Breast epithelium (tissue), 4 donors: ENCODE measurements around the gene MLC1. TPM values are rescaled to one million over a fixed set of nuclear protein-coding genes. Genes with fewer than 3 reads are reported as not detected.

Experiments
- DNase-seq, 2 donors: peaks; one replicate each; pipeline ENCODE4 v3.0.0-alpha.2; 2019; ENCODE audit warnings: low spot score in 2 of 2
- H3K27ac ChIP-seq, 2 donors: fragments of 200-600 bp; sonication (generic) in 1 of 2; one replicate each; pipeline ENCODE4 v1.5.1; 2016 to 2019; ENCODE audit warnings: mild to moderate bottlenecking in 1 of 2
- H3K27me3 ChIP-seq, 2 donors: fragments of 200-600 bp; sonication (generic) in 1 of 2; one replicate each; pipeline versions ENCODE4 v1.5.1 to v1.6.0; 2017 to 2019; ENCODE audit warnings: control low read depth in 1 of 2, mild to moderate bottlenecking in 1 of 2
- H3K36me3 ChIP-seq: fragments of 200-600 bp; one replicate; pipeline ENCODE4 v1.5.1; 2019
- H3K4me1 ChIP-seq, 2 donors: fragments of 200-600 bp; sonication (generic); one replicate each; pipeline ENCODE4 v1.5.1; 2016 to 2019; ENCODE audit warnings: control low read depth in 1 of 2
- H3K4me3 ChIP-seq, 3 donors: fragments of 200-600 bp; sonication (generic); 1 replicate in 2 of 3; 2 replicates in 1 of 3; pipeline ENCODE4 v1.5.1; 2016 to 2019; ENCODE audit warnings: mild to moderate bottlenecking in 3 of 3, moderate library complexity in 2 of 3
- H3K9me3 ChIP-seq, 2 donors: fragments of 200-600 bp; sonication (generic) in 1 of 2; one replicate each; pipeline ENCODE4 v1.5.1; 2016 to 2019; ENCODE audit warnings: control low read depth in 1 of 2
- POLR2A ChIP-seq: fragments of 450-650 bp; IDR thresholded peaks from one replicate; pipeline ENCODE4 v1.6.1; 2016; ENCODE audit warnings: antibody characterized with exemption, mild to moderate bottlenecking, moderate library complexity
- POLR2AphosphoS5 ChIP-seq, 3 donors: sonication (generic); formaldehyde crosslinking; IDR thresholded peaks; one replicate each; pipeline ENCODE4 v1.6.1; 2017; ENCODE audit warnings: antibody characterized with exemption in 3 of 3
- intact Hi-C: fragments of 100-400 bp; cut with DNase I; formaldehyde crosslinking; loops from one replicate; pipeline ENCODE4 v1.15.1; 2023; ENCODE audit warnings: low total_unique reads
- total RNA-seq, 3 donors: library from RNA; depleted of rRNA; stranded (reverse); fragments of >200 nt; gene quantifications; one replicate each; pipeline ENCODE4 v1.1.0, GENCODE V29; 2016
- TF ChIP-seq, protein P1 (sequence below), 3 donors: fragments of 450-650 bp; IDR thresholded peaks; one replicate each; pipeline ENCODE4 v1.5.1; 2016 to 2017; ENCODE audit warnings: antibody characterized with exemption in 3 of 3, mild to moderate bottlenecking in 3 of 3, moderate library complexity in 3 of 3

Gene MLC1
- total RNA-seq, 3 donors from 2014 or later, result 0.15 TPM; not detected in 2

DNA sequence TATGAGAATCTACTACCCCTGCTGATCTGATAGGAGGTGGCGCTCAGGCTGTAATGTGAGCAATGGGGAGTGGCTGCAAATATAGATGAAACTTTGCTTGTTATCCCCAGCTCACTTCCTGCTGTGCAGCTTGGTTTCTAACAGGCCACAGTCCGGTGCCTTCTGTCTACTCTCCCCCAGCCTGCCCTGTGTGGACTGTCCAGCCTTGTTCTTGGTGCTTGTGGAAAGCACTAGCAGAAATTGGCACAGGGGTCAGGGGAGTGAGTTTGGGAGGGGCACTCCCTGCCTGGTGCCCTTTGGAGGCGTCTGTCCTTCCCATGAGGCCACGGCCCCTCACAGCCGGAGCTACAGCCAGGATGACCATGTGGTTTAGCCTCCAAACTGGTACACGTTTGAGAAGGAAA is 18.9 kb upstream of the MLC1 start:
- TF ChIP-seq POLR2AphosphoS5 (IDR thresholded peaks at IDR 0.05) (no peak), POLR2A (no peak)
- TF ChIP-seq, protein P1, sequence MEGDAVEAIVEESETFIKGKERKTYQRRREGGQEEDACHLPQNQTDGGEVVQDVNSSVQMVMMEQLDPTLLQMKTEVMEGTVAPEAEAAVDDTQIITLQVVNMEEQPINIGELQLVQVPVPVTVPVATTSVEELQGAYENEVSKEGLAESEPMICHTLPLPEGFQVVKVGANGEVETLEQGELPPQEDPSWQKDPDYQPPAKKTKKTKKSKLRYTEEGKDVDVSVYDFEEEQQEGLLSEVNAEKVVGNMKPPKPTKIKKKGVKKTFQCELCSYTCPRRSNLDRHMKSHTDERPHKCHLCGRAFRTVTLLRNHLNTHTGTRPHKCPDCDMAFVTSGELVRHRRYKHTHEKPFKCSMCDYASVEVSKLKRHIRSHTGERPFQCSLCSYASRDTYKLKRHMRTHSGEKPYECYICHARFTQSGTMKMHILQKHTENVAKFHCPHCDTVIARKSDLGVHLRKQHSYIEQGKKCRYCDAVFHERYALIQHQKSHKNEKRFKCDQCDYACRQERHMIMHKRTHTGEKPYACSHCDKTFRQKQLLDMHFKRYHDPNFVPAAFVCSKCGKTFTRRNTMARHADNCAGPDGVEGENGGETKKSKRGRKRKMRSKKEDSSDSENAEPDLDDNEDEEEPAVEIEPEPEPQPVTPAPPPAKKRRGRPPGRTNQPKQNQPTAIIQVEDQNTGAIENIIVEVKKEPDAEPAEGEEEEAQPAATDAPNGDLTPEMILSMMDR (IDR thresholded peaks at IDR 0.05), result no peak
- Histone ChIP-seq H3K27ac (no peak overlapping the region), H3K36me3 (no peaks in the 10 kb centered on the region), H3K9me3 (no peaks in the 10 kb centered on the region), H3K4me3 (no peak overlapping the region), H3K27me3 (no peaks in the 10 kb centered on the region), H3K4me1 (no peaks in the 10 kb centered on the region)
- intact Hi-C loops, result no loop called here
- no peak for DNase-seq

DNA sequence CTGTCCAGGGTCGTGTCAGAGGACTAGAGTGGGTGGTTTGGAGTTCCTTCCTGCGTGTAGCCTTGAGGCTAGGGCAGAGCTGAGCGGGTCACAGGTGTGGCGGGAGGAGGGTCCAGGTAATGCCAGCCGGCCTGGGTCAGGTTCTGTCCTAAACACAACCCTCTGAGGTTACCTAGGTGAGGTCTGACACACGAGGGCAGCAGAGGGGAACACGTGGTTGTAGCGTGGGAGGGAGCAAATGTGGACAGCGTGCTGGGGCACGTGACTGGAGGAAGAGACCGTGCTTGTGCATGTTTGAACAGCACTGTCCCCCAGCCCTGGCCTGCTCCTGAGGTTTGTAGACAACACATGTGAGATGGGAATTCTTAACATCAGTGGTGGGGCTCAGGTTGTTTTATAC is 17.7 kb upstream of the MLC1 start:
- intact Hi-C loops, result no loop called here
- Histone ChIP-seq H3K27me3 (no peaks in the 10 kb centered on the region), H3K27ac (no peak overlapping the region), H3K9me3 (no peaks in the 10 kb centered on the region), H3K4me1 (no peaks in the 10 kb centered on the region), H3K4me3 (no peak overlapping the region), H3K36me3 (no peaks in the 10 kb centered on the region)
- TF ChIP-seq, protein P1 (IDR thresholded peaks at IDR 0.05), result no peak
- TF ChIP-seq POLR2AphosphoS5 (IDR thresholded peaks at IDR 0.05) (no peak), POLR2A (no peak)
- DNase-seq, result peak in 1 of 2 donors; percentile 44

DNA sequence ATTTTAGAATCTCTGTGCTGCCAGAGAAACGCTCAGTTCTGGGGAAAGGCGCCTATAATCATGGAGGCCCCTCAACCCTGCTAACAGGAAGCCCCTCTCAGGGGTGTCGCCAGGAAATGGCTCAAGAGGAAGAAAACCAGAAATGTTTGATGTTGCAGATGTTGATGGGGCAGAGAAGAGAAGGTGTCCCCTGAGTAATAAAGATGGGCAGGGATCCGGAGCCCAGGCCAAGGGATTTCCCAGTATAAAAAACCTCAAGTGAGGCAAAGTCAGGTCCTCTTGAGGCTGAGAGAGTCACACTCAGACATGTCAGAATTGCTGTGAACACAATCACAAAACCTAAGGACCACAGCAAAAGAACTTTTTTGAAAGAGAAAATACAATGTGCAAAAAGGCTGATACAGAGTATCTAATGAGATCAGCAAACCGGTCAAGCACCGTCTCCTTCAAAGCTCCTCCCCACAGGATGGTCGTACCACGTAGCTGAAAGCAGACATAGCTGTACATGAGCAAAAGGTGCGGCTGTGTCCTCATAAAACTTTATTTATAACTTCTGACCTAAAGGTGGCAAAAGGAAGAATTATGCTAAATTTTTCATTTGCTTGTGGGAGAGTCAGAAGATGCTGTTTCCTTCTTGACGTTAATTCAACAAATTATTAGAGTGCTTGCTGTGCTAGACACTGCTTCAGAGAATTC is 16.8 kb upstream of the MLC1 start:
- Histone ChIP-seq H3K36me3 (no peaks in the 10 kb centered on the region), H3K4me1 (no peaks in the 10 kb centered on the region), H3K27ac (no peak overlapping the region), H3K27me3 (no peaks in the 10 kb centered on the region), H3K9me3 (no peaks in the 10 kb centered on the region), H3K4me3 (no peak overlapping the region)
- TF ChIP-seq POLR2AphosphoS5 (IDR thresholded peaks at IDR 0.05) (no peak), POLR2A (no peak)
- TF ChIP-seq, protein P1 (IDR thresholded peaks at IDR 0.05), result no peak
- intact Hi-C loops, result no loop called here
- no peak for DNase-seq

DNA sequence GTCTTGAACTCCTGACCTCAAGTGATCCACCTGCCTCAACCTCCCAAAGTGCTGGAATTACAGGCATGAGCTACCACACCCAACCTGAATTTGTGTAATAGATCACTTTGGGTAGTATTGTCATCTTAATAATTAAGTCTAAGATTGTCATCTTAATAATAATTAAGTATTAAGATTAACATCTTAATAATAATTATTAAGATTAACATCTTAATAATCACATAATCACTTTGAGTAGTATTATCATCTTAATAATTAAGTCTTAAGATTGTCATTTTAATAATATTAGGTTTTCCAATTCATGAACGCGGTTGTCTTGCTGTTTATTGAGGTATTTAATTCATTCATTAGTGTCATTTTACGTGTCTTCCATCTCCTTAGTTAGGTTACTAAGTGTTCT is 12.8 kb upstream of the MLC1 start:
- no peak overlapping the region for H3K27ac ChIP-seq
- no peak overlapping the region for H3K4me3 ChIP-seq
- H3K27me3 ChIP-seq, result no peaks in the 10 kb centered on the region
- no peak for DNase-seq
- H3K9me3 ChIP-seq, result no peaks in the 10 kb centered on the region
- no peaks in the 10 kb centered on the region for H3K4me1 ChIP-seq
- intact Hi-C loops, result no loop called here
- TF ChIP-seq, protein P1 (IDR thresholded peaks at IDR 0.05), result no peak
- TF ChIP-seq POLR2AphosphoS5 (IDR thresholded peaks at IDR 0.05), result no peak
- no peak for TF ChIP-seq POLR2A
- no peaks in the 10 kb centered on the region for H3K36me3 ChIP-seq

DNA sequence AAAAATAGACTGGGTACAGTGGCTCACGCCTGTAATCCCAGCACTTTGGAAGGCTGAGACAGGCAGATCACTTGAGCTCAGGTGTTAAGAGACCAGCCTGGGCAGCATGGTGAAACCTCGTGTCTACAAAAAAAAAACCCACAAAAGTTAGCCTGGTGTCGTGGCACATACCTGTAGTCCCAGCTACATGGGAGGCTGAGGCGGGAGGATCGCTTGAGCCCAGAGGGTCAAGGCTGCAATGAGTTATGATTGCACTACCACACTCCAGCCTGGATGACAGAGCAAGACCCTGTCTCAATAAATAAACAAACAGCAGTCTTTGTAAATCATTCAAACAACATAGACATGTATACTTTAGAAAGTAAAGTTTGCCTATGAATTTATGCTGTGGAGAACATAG is 7.1 kb upstream of the MLC1 start:
- intact Hi-C loops, result no loop called here
- TF ChIP-seq POLR2AphosphoS5 (IDR thresholded peaks at IDR 0.05) (no peak), POLR2A (no peak)
- TF ChIP-seq, protein P1 (IDR thresholded peaks at IDR 0.05), result no peak

More for the DNA sequence above, 7.1 kb upstream of the MLC1 start:
- no peaks in the 10 kb centered on the region for H3K4me1 ChIP-seq
- peaks cover 0 to 9% of the 10 kb centered on the region in 2 donors for H3K9me3 ChIP-seq
- H3K27me3 ChIP-seq, result peaks cover 0 to 22% of the 10 kb centered on the region in 2 donors
- DNase-seq, result no peak
- no peak overlapping the region for H3K27ac ChIP-seq
- no peaks in the 10 kb centered on the region for H3K36me3 ChIP-seq
- H3K4me3 ChIP-seq, result no peak overlapping the region
